GM21576 (cell line): ENCODE measurements around the gene MTHFD1.
A peak's percentile ranks its signal among the peaks of the same experiment; 100 is the strongest.

ENCODE experiments used
- ATAC-seq: cut with Tn5 transposase; IDR thresholded peaks from one replicate; pipeline ENCODE4 v1.9.1; 2021; ENCODE audit warnings: mild to moderate bottlenecking, moderate library complexity; ENCODE audit not compliant: unreplicated experiment

The MTHFD1 gene

GRCh38 chr14:64444984-64445845 is 57.1 kb downstream of the MTHFD1 start:
- ATAC-seq: peak; percentile 98

GRCh38 chr14:64447876-64448670 is 59.9 kb downstream of the MTHFD1 start:
- ATAC-seq: no peak

- no peak for ATAC-seq
These were observed 62.1 kb downstream of the MTHFD1 start for GRCh38 chr14:64450255-64450654.

- ATAC-seq: no peak
These were observed 66.5 kb downstream of the MTHFD1 start for GRCh38 chr14:64454671-64455070.

- no peak for ATAC-seq
These were observed 71.4 kb downstream of the MTHFD1 start for GRCh38 chr14:64459405-64460136.

- no peak for ATAC-seq
These were observed 73.1 kb downstream of the MTHFD1 start for GRCh38 chr14:64461221-64461620.

GRCh38 chr14:64463195-64463594 is 75.0 kb downstream of the MTHFD1 start:
- no peak for ATAC-seq

- ATAC-seq: no peak
These were observed 75.7 kb downstream of the MTHFD1 start for GRCh38 chr14:64463873-64464272.

GRCh38 chr14:64464651-64465050 is 76.5 kb downstream of the MTHFD1 start:
- peak; percentile 1 for ATAC-seq

- peak; percentile 45 for ATAC-seq
These were observed 77.2 kb downstream of the MTHFD1 start, which contains the start of gene AKAP5 for GRCh38 chr14:64465191-64465822. TSS of gene AKAP5 (plus strand) at chr14:64465499. CDS start at chr14:64468395, 2,896 bp downstream.

- no peak for ATAC-seq
These were observed 77.8 kb downstream of the MTHFD1 start for GRCh38 chr14:64465831-64466554.

GRCh38 chr14:64467101-64467500 is 78.9 kb downstream of the MTHFD1 start:
- no peak for ATAC-seq

- no peak for ATAC-seq
These were observed 79.4 kb downstream of the MTHFD1 start for GRCh38 chr14:64467566-64467965.

- no peak for ATAC-seq
These were observed 80.3 kb downstream of the MTHFD1 start for GRCh38 chr14:64468451-64468850.

- no peak for ATAC-seq
These were observed 85.9 kb downstream of the MTHFD1 start for GRCh38 chr14:64474041-64474440.

- no peak for ATAC-seq
These were observed 86.5 kb downstream of the MTHFD1 start for GRCh38 chr14:64474698-64475097.

GRCh38 chr14:64475585-64476273 is 87.6 kb downstream of the MTHFD1 start:
- ATAC-seq: no peak

GRCh38 chr14:64476438-64476837 is 88.3 kb downstream of the MTHFD1 start:
- ATAC-seq: no peak

- no peak for ATAC-seq
These were observed 90.6 kb downstream of the MTHFD1 start for GRCh38 chr14:64478634-64479250.
